Liver (tissue), 9 donors: ENCODE measurements around the gene ANG. TPM values are rescaled to one million over a fixed set of nuclear protein-coding genes. Genes with fewer than 3 reads are reported as not detected.

Experiments
- DNase-seq: peaks from one replicate; pipeline ENCODE4 v3.0.0-alpha.2; 2017; ENCODE audit warnings: low spot score
- H3K27ac ChIP-seq, 2 donors: one replicate each; pipeline ENCODE4 v1.7.0; 2013; ENCODE audit warnings: inconsistent platforms in 2 of 2, low read length in 2 of 2, control low read depth in 1 of 2, low read depth in 1 of 2, mild to moderate bottlenecking in 1 of 2
- H3K27me3 ChIP-seq, 4 donors: one replicate each; pipeline versions ENCODE4 v1.6.1 to v1.7.0; 2013; ENCODE audit warnings: low read length in 3 of 4, inconsistent platforms in 1 of 4, mild to moderate bottlenecking in 1 of 4, moderate library complexity in 1 of 4; ENCODE audit not compliant: control insufficient read depth in 4 of 4, insufficient read depth in 4 of 4
- H3K36me3 ChIP-seq, 4 donors: one replicate each; pipeline versions ENCODE4 v1.6.1 to v1.7.0; 2013; ENCODE audit warnings: low read length in 3 of 4, mild to moderate bottlenecking in 3 of 4, low read depth in 1 of 4, moderate library complexity in 1 of 4; ENCODE audit not compliant: control insufficient read depth in 4 of 4, insufficient read depth in 3 of 4
- H3K4me1 ChIP-seq, 4 donors: one replicate each; pipeline versions ENCODE4 v1.6.1 to v1.7.0; 2013; ENCODE audit warnings: low read length in 3 of 4, mild to moderate bottlenecking in 3 of 4, moderate library complexity in 1 of 4; ENCODE audit not compliant: control insufficient read depth in 4 of 4, insufficient read depth in 4 of 4
- H3K4me3 ChIP-seq, 3 donors: one replicate each; pipeline versions ENCODE4 v1.6.1 to v1.7.0; 2013; ENCODE audit warnings: low read length in 3 of 3, control low read depth in 1 of 3, low read depth in 1 of 3, mild to moderate bottlenecking in 1 of 3
- H3K9ac ChIP-seq, 2 donors: one replicate each; pipeline ENCODE4 v1.7.0; 2013; ENCODE audit warnings: low read length in 2 of 2, mild to moderate bottlenecking in 2 of 2, moderate library complexity in 2 of 2, control low read depth in 1 of 2, low read depth in 1 of 2
- H3K9me3 ChIP-seq, 4 donors: one replicate each; pipeline versions ENCODE4 v1.6.1 to v1.7.0; 2013; ENCODE audit warnings: low read length in 3 of 4; ENCODE audit not compliant: control insufficient read depth in 4 of 4
- EGR1 ChIP-seq, 2 donors: IDR thresholded peaks; 2 replicates each; pipeline ENCODE4 v1.6.1; 2016 to 2018; ENCODE audit warnings: antibody characterized with exemption in 2 of 2, low read depth in 2 of 2
- FOXA1 ChIP-seq: IDR thresholded peaks from 2 replicates; pipeline ENCODE4 v1.6.1; 2016; ENCODE audit warnings: antibody characterized with exemption
- FOXA2 ChIP-seq: IDR thresholded peaks from 2 replicates; pipeline ENCODE4 v1.6.1; 2016; ENCODE audit warnings: antibody characterized with exemption
- HNF4A ChIP-seq, 2 donors: conservative IDR thresholded peaks; 2 replicates each; pipeline ENCODE4 v1.6.1; 2016; ENCODE audit warnings: antibody characterized with exemption in 2 of 2, mild to moderate bottlenecking in 2 of 2
- JUND ChIP-seq, 2 donors: IDR thresholded peaks; 2 replicates each; pipeline ENCODE4 v1.6.1; 2016; ENCODE audit warnings: antibody characterized with exemption in 2 of 2
- RAD21 ChIP-seq, 2 donors: IDR thresholded peaks; 2 replicates each; pipeline ENCODE4 v1.6.1; 2016; ENCODE audit warnings: antibody characterized with exemption in 2 of 2, mild to moderate bottlenecking in 2 of 2
- RXRA ChIP-seq, 2 donors: IDR thresholded peaks; 2 replicates each; pipeline ENCODE4 v1.6.1; 2017 to 2018; ENCODE audit warnings: antibody characterized with exemption in 2 of 2, mild to moderate bottlenecking in 1 of 2
- TAF1 ChIP-seq: conservative IDR thresholded peaks from 2 replicates; pipeline ENCODE4 v1.6.1; 2016; ENCODE audit warnings: antibody characterized with exemption, mild to moderate bottlenecking
- YY1 ChIP-seq: IDR thresholded peaks from 2 replicates; pipeline ENCODE4 v1.6.1; 2016; ENCODE audit warnings: antibody characterized with exemption, mild to moderate bottlenecking
- WGBS: extraction: QIAGEN DNeasy Blood & Tissue Kit; methylation state at CpG from one replicate; pipeline ENCODE4 v1.1.7; 2013; 5-methylcytosine and 5-hydroxymethylcytosine counted together
- polyA plus RNA-seq, 2 donors: library from polyadenylated mRNA; stranded (reverse) in 1 of 2; unstranded in 1 of 2; fragments of 200-250 nt in 1 of 2; fragments of >200 nt in 1 of 2; fragmentation: Nextera tagmentation in 1 of 2; extraction: Ambion mirVana in 1 of 2; gene quantifications; one replicate each; pipeline versions ENCODE4 v1.2.1 to v1.2.3, GENCODE V29; 2013 to 2015
- total RNA-seq, 2 donors: library from RNA; depleted of rRNA; stranded (reverse); fragments of >200 nt; gene quantifications; one replicate each; pipeline ENCODE4 v1.2.3, GENCODE V29; 2014
- TF ChIP-seq, protein P1 (sequence below): IDR thresholded peaks from 2 replicates; pipeline ENCODE4 v1.6.1; 2016; ENCODE audit warnings: antibody characterized with exemption
- TF ChIP-seq, protein P2 (sequence below): IDR thresholded peaks from 2 replicates; pipeline ENCODE4 v1.6.1; 2016; ENCODE audit warnings: antibody characterized with exemption
- TF ChIP-seq, protein P3 (sequence below): IDR thresholded peaks from 2 replicates; pipeline ENCODE4 v1.6.1; 2016; ENCODE audit warnings: antibody characterized with exemption, mild to moderate bottlenecking
- TF ChIP-seq, protein P4 (sequence below): IDR thresholded peaks from 2 replicates; pipeline ENCODE4 v1.6.1; 2016; ENCODE audit warnings: antibody characterized with exemption
- donor health status: healthy.
- donor health status: healthy.
- donor health status: healthy.
- donor health status: healthy.
- donor health status: healthy.

The ANG gene
- total and polyA plus RNA-seq, 4 donors = 153 to 2,524 (median 1,379) TPM

DNA sequence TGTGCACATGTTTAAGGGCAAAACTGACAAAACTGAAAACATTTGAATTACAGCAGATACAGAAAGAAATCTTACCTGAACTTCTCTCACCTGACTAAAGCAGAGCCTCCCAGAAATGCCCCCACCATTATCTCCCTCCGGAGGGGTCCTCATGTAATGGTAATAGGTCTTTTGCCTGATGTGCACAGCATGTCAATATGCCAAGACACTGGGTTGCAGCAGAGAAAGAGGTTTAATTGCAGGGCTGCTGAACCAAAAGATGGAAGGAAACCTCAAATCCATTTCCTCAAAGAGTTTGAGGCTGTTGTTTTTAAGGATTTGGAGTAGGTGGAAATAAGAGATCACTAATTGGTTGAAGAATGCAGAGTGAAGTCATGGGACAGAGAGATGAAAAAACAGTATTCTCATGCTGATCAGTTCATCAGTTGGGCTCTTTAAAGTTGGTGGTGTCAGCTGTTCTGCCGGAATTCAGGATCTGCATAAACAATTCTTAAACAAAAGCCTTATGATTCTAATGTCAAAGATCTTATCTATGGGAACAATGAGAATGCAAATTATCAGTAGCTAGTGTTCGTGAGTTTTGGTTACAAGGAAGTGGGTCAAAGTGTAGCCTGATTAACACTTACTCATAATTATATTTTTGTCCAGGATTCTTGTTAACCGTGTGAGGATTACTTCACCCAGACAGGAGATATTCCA lies 18.2 kb downstream of the ANG start:
- no peak for DNase-seq
- 64% methylated on average over 4 of the region's 4 CpGs for WGBS
- Histone ChIP-seq H3K4me3 (no peak overlapping the region), H3K9me3 (no peaks in the 10 kb centered on the region), H3K36me3 (no peaks in the 10 kb centered on the region), H3K27ac (no peak overlapping the region), H3K27me3 (no peaks in the 10 kb centered on the region), H3K9ac (no peak overlapping the region), H3K4me1 (no peaks in the 10 kb centered on the region)
- TF ChIP-seq EGR1 (IDR thresholded peaks at IDR 0.05; ENCODE audit: low read depth in 2 of 2) (no peak), FOXA2 (no peak)

DNA sequence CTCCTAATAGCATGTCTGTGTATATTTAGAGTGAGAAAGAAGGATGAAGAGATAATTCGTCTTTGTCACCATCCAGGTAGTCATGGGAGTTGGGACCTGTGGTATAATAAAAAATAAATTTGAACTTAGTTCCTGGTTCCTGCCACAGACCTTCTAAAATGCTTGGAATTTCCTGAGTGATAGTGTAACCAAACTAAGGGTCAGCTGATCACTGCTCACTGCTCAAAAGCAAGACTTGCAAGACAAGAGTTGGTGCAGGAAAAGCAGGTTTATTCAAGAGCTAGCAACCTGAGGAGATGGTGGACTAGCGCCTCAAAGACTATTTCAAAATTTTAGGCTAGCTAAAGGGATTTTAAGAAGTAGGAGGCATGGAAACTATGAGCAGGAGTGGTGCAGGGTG lies 19.1 kb downstream of the ANG start:
- Histone ChIP-seq H3K9ac (no peak overlapping the region), H3K4me1 (no peaks in the 10 kb centered on the region), H3K27ac (no peak overlapping the region), H3K9me3 (no peaks in the 10 kb centered on the region), H3K4me3 (no peak overlapping the region), H3K36me3 (no peaks in the 10 kb centered on the region), H3K27me3 (no peaks in the 10 kb centered on the region)
- TF ChIP-seq RXRA (IDR thresholded peaks at IDR 0.05) = no peak
- TF ChIP-seq EGR1 (IDR thresholded peaks at IDR 0.05; ENCODE audit: low read depth in 2 of 2) = no peak
- TF ChIP-seq, protein P1, sequence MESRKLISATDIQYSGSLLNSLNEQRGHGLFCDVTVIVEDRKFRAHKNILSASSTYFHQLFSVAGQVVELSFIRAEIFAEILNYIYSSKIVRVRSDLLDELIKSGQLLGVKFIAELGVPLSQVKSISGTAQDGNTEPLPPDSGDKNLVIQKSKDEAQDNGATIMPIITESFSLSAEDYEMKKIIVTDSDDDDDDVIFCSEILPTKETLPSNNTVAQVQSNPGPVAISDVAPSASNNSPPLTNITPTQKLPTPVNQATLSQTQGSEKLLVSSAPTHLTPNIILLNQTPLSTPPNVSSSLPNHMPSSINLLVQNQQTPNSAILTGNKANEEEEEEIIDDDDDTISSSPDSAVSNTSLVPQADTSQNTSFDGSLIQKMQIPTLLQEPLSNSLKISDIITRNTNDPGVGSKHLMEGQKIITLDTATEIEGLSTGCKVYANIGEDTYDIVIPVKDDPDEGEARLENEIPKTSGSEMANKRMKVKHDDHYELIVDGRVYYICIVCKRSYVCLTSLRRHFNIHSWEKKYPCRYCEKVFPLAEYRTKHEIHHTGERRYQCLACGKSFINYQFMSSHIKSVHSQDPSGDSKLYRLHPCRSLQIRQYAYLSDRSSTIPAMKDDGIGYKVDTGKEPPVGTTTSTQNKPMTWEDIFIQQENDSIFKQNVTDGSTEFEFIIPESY = no peak
- TF ChIP-seq FOXA2 = no peak
- TF ChIP-seq YY1 = no peak
- TF ChIP-seq FOXA1 = no peak
- TF ChIP-seq, protein P2, sequence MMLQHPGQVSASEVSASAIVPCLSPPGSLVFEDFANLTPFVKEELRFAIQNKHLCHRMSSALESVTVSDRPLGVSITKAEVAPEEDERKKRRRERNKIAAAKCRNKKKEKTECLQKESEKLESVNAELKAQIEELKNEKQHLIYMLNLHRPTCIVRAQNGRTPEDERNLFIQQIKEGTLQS = no peak
- TF ChIP-seq HNF4A (conservative IDR thresholded peaks at IDR 0.05) = no peak
- TF ChIP-seq, protein P3, sequence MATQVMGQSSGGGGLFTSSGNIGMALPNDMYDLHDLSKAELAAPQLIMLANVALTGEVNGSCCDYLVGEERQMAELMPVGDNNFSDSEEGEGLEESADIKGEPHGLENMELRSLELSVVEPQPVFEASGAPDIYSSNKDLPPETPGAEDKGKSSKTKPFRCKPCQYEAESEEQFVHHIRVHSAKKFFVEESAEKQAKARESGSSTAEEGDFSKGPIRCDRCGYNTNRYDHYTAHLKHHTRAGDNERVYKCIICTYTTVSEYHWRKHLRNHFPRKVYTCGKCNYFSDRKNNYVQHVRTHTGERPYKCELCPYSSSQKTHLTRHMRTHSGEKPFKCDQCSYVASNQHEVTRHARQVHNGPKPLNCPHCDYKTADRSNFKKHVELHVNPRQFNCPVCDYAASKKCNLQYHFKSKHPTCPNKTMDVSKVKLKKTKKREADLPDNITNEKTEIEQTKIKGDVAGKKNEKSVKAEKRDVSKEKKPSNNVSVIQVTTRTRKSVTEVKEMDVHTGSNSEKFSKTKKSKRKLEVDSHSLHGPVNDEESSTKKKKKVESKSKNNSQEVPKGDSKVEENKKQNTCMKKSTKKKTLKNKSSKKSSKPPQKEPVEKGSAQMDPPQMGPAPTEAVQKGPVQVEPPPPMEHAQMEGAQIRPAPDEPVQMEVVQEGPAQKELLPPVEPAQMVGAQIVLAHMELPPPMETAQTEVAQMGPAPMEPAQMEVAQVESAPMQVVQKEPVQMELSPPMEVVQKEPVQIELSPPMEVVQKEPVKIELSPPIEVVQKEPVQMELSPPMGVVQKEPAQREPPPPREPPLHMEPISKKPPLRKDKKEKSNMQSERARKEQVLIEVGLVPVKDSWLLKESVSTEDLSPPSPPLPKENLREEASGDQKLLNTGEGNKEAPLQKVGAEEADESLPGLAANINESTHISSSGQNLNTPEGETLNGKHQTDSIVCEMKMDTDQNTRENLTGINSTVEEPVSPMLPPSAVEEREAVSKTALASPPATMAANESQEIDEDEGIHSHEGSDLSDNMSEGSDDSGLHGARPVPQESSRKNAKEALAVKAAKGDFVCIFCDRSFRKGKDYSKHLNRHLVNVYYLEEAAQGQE = no peak
- TF ChIP-seq, protein P4, sequence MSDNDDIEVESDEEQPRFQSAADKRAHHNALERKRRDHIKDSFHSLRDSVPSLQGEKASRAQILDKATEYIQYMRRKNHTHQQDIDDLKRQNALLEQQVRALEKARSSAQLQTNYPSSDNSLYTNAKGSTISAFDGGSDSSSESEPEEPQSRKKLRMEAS = no peak
- no peak for TF ChIP-seq RAD21 (IDR thresholded peaks at IDR 0.05)
- WGBS = 76% methylated on average over 2 of the region's 2 CpGs
- DNase-seq = no peak

DNA sequence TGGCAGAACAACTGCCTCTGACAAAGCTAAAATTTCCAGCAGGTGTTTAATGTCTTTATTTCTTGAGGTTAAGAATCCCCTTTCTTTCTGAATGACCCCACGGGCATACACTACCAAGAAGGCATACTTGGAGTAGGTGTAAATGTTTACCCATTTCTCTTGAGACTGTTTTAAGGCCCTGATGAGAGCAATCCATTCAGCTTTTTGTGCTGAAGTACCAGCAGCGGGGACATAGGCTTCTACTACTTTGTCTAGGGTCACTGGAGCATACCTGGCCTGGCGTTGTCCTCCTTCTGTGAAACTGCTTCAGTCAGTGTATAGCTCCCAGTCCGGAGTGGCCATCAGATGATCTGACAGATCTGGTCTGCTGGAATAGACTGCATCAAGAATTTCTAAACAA lies 22.7 kb downstream of the ANG start:
- H3K4me3 ChIP-seq = no peak overlapping the region
- H3K27ac ChIP-seq = no peak overlapping the region
- no peak for DNase-seq
- H3K4me1 ChIP-seq = no peaks in the 10 kb centered on the region
- no peak overlapping the region for H3K9ac ChIP-seq
- 62% methylated on average over 4 of the region's 4 CpGs for WGBS
- no peaks in the 10 kb centered on the region for H3K9me3 ChIP-seq
- H3K27me3 ChIP-seq = no peaks in the 10 kb centered on the region
- H3K36me3 ChIP-seq = no peaks in the 10 kb centered on the region
- TF ChIP-seq EGR1 (IDR thresholded peaks at IDR 0.05; ENCODE audit: low read depth in 2 of 2) (no peak), FOXA1 (no peak), YY1 (no peak), JUND (IDR thresholded peaks at IDR 0.05) (no peak), TAF1 (no peak)
- TF ChIP-seq, protein P4 = no peak
- TF ChIP-seq, protein P3 = no peak
- TF ChIP-seq, protein P2 = no peak
- TF ChIP-seq, protein P1 = no peak
